Neutrophil (primary cell): ENCODE data around the gene DUS1L.

Experiments
- H3K27ac ChIP-seq: fragments of 200-600 bp; sonication (generic); 2 replicates; pipeline ENCODE4 v1.5.1; 2016; ENCODE audit warnings: mild to moderate bottlenecking, moderate library complexity
- H3K27me3 ChIP-seq: fragments of 200-600 bp; sonication (generic); 2 replicates; pipeline ENCODE4 v1.6.0; 2016; ENCODE audit warnings: mild to moderate bottlenecking
- H3K36me3 ChIP-seq: fragments of 200-600 bp; sonication (generic); 2 replicates; pipeline ENCODE4 v1.5.1; 2017
- H3K4me1 ChIP-seq, 2 experiments: fragments of 200-600 bp in 1 of 2; sonication (generic) in 1 of 2; 1 replicate in 1 of 2; 2 replicates in 1 of 2; pipeline versions ENCODE4 v1.5.1 to v1.6.1; 2013 to 2016; ENCODE audit warnings: low read depth in 1 of 2, low read length in 1 of 2, mild to moderate bottlenecking in 1 of 2, moderate library complexity in 1 of 2; ENCODE audit not compliant: control insufficient read depth in 1 of 2, insufficient read depth in 1 of 2
- H3K4me3 ChIP-seq, 2 experiments: fragments of 200-600 bp in 1 of 2; sonication (generic) in 1 of 2; 1 replicate in 1 of 2; 2 replicates in 1 of 2; pipeline ENCODE4 v1.5.1; 2013 to 2016; ENCODE audit warnings: low read depth in 1 of 2, low read length in 1 of 2, mild to moderate bottlenecking in 1 of 2, moderate library complexity in 1 of 2
- H3K9me3 ChIP-seq: fragments of 200-600 bp; sonication (generic); 2 replicates; pipeline ENCODE4 v1.5.1; 2016
- CTCF ChIP-seq: fragments of 200-600 bp; sonication (generic); IDR thresholded peaks from 2 replicates; pipeline ENCODE4 v1.5.1; 2016; ENCODE audit warnings: antibody characterized with exemption

Gene DUS1L

GRCh38 chr17:82092094-82092586 lies 26.5 kb upstream of the DUS1L start:
- peaks cover 8% of the 10 kb centered on the region for H3K27me3 ChIP-seq
- H3K9me3 ChIP-seq: no peaks in the 10 kb centered on the region
- peaks cover 33% of the 10 kb centered on the region for H3K36me3 ChIP-seq
- no peak for TF ChIP-seq CTCF
- peaks cover 6 to 8% of the 10 kb centered on the region in 2 experiments for H3K4me1 ChIP-seq
- H3K27ac ChIP-seq: no peak overlapping the region
- H3K4me3 ChIP-seq: no peak overlapping the region

- H3K4me3 ChIP-seq: no peak overlapping the region
- H3K36me3 ChIP-seq: peaks cover 39% of the 10 kb centered on the region
- H3K27ac ChIP-seq: no peak overlapping the region
- no peak for TF ChIP-seq CTCF
- peaks cover 1% of the 10 kb centered on the region for H3K27me3 ChIP-seq
- H3K9me3 ChIP-seq: no peaks in the 10 kb centered on the region
- H3K4me1 ChIP-seq: peaks cover 0 to under 1% of the 10 kb centered on the region in 2 experiments
These were observed 25.9 kb upstream of the DUS1L start for GRCh38 chr17:82091264-82092066.

- peaks cover 46% of the 10 kb centered on the region for H3K36me3 ChIP-seq
- H3K4me3 ChIP-seq: no peak overlapping the region
- no peaks in the 10 kb centered on the region for H3K9me3 ChIP-seq
- no peak overlapping the region for H3K27ac ChIP-seq
- no peaks in the 10 kb centered on the region for H3K27me3 ChIP-seq
- H3K4me1 ChIP-seq: no peaks in the 10 kb centered on the region
- no peak for TF ChIP-seq CTCF
These were observed 25.1 kb upstream of the DUS1L start for GRCh38 chr17:82090549-82091263.

- H3K36me3 ChIP-seq: peaks cover 50% of the 10 kb centered on the region
- H3K27ac ChIP-seq: no peak overlapping the region
These were observed 24.3 kb upstream of the DUS1L start for GRCh38 chr17:82089723-82090548.

More at GRCh38 chr17:82089723-82090548, 24.3 kb upstream of the DUS1L start:
- Histone ChIP-seq H3K4me1 (no peaks in the 10 kb centered on the region), H3K27me3 (no peaks in the 10 kb centered on the region), H3K9me3 (no peaks in the 10 kb centered on the region), H3K4me3 (no peak overlapping the region)
- no peak for TF ChIP-seq CTCF
